GM23338 (cell line): ENCODE results near the gene MICALL2. TPM values are rescaled to one million over a fixed set of nuclear protein-coding genes. Genes with fewer than 3 reads are reported as not detected.
"Not testable (repeated sequence)": the region's sequence is repeated elsewhere in the genome, so short reads cannot be mapped to it uniquely, and the experiment has no call there.

ENCODE experiments used
- ATAC-seq: fragments of 200-7000 bp; cut with Tn5 transposase; 3 replicates; pipeline ENCODE4 v1.9.1; 2020
- DNase-seq: peaks from one replicate; pipeline ENCODE4 v3.0.0-alpha.2; 2015; ENCODE audit warnings: low spot score
- H2AFZ ChIP-seq: fragments of 200-600 bp; sonication (generic); 2 replicates; pipeline ENCODE4 v1.8.0; 2016; ENCODE audit warnings: antibody characterized with exemption, mild to moderate bottlenecking, moderate library complexity
- H3F3A ChIP-seq: fragments of 200-600 bp; sonication (generic); replicated peaks from 2 replicates; pipeline ENCODE4 v1.8.0; 2017; ENCODE audit warnings: antibody characterized with exemption, mixed run types, low read depth
- H3K27ac ChIP-seq: fragments of 200-600 bp; sonication (generic); 2 replicates; pipeline ENCODE4 v1.6.1; 2016; ENCODE audit warnings: low read depth
- H3K27me3 ChIP-seq: fragments of 200-600 bp; sonication (generic); 2 replicates; pipeline ENCODE4 v1.8.0; 2016; ENCODE audit warnings: mild to moderate bottlenecking, mixed run types, moderate library complexity; ENCODE audit not compliant: insufficient read depth
- H3K36me3 ChIP-seq: fragments of 200-600 bp; sonication (generic); 2 replicates; pipeline ENCODE4 v1.8.0; 2016; ENCODE audit warnings: mild to moderate bottlenecking; ENCODE audit not compliant: insufficient read depth
- H3K4me1 ChIP-seq: fragments of 200-600 bp; sonication (generic); 2 replicates; pipeline ENCODE4 v1.8.0; 2016; ENCODE audit warnings: mild to moderate bottlenecking, moderate library complexity; ENCODE audit not compliant: insufficient read depth
- H3K4me2 ChIP-seq: fragments of 200-600 bp; sonication (generic); 2 replicates; pipeline ENCODE4 v1.7.1; 2017; ENCODE audit warnings: mixed run types
- H3K4me3 ChIP-seq: fragments of 200-600 bp; sonication (generic); 2 replicates; pipeline ENCODE4 v1.6.1; 2016; ENCODE audit warnings: mixed run types
- H3K79me2 ChIP-seq: fragments of 200-600 bp; sonication (generic); replicated peaks from 2 replicates; pipeline ENCODE4 v1.8.0; 2017; ENCODE audit warnings: mild to moderate bottlenecking; ENCODE audit not compliant: insufficient read depth
- H3K9me2 ChIP-seq: fragments of 200-600 bp; sonication (generic); 2 replicates; pipeline ENCODE4 v1.8.0; 2017; ENCODE audit not compliant: insufficient read depth
- H4K20me1 ChIP-seq: fragments of 200-600 bp; sonication (generic); replicated peaks from 2 replicates; pipeline ENCODE4 v1.8.0; 2017; ENCODE audit warnings: mild to moderate bottlenecking; ENCODE audit not compliant: insufficient read depth
- H3K27ac Mint-ChIP-seq: 2 replicates; pipeline ENCODE4 v1.8.0; 2020; ENCODE audit warnings: inconsistent platforms, mild to moderate bottlenecking, moderate library complexity, mixed read lengths
- H3K27me3 Mint-ChIP-seq: 3 replicates; pipeline ENCODE4 v1.8.0; 2022; ENCODE audit warnings: low read depth, mild to moderate bottlenecking, moderate library complexity, mixed read lengths, inconsistent platforms; ENCODE audit not compliant: insufficient read depth, poor library complexity
- H3K36me3 Mint-ChIP-seq: 3 replicates; pipeline ENCODE4 v1.8.0; 2021; ENCODE audit warnings: low read depth, mild to moderate bottlenecking, inconsistent platforms, moderate library complexity, mixed read lengths
- H3K4me1 Mint-ChIP-seq: 3 replicates; pipeline ENCODE4 v1.8.0; 2020; ENCODE audit warnings: mild to moderate bottlenecking, inconsistent platforms, mixed read lengths
- H3K4me3 Mint-ChIP-seq: 3 replicates; pipeline ENCODE4 v1.8.0; 2021; ENCODE audit warnings: moderate library complexity, mild to moderate bottlenecking, inconsistent platforms, mixed read lengths
- H3K9me3 Mint-ChIP-seq: 3 replicates; pipeline ENCODE4 v1.8.0; 2020; ENCODE audit warnings: moderate library complexity, mild to moderate bottlenecking, inconsistent platforms, mixed read lengths
- CTCF ChIP-seq, 2 experiments: fragments of 200-600 bp in 1 of 2; sonication (generic) in 1 of 2; conservative IDR thresholded peaks; 2 replicates each; pipeline versions ENCODE4 v1.5.1 to v1.6.1; 2016 to 2017; ENCODE audit warnings: antibody characterized with exemption in 2 of 2, low read depth in 2 of 2, mild to moderate bottlenecking in 2 of 2, moderate library complexity in 1 of 2
- NANOG ChIP-seq: IDR thresholded peaks from 2 replicates; pipeline ENCODE4 v1.6.1; 2016; ENCODE audit warnings: antibody characterized with exemption, borderline replicate concordance
- REST ChIP-seq: IDR thresholded peaks from one replicate; pipeline ENCODE4 v1.6.1; 2018; ENCODE audit warnings: antibody characterized with exemption; ENCODE audit not compliant: unreplicated experiment
- STAT1 ChIP-seq: IDR thresholded peaks from one replicate; pipeline ENCODE4 v1.6.1; 2016; ENCODE audit warnings: antibody characterized with exemption; ENCODE audit not compliant: unreplicated experiment
- ZNF114 ChIP-seq: fragments of 250-450 bp; sonication (Bioruptor Pico); IDR thresholded peaks from 2 replicates; pipeline ENCODE4 v1.5.0; 2020; ENCODE audit warnings: mild to moderate bottlenecking, moderate library complexity
- ZNF331 ChIP-seq: fragments of 250-450 bp; sonication (Bioruptor Pico); IDR thresholded peaks from 2 replicates; pipeline ENCODE4 v1.5.0; 2020; ENCODE audit warnings: low read depth, mild to moderate bottlenecking, moderate library complexity
- polyA plus RNA-seq: library from polyadenylated mRNA; unstranded; fragments of >200 nt; fragmentation: Nextera tagmentation; extraction: Ambion mirVana; gene quantifications from 2 replicates; pipeline ENCODE4 v1.2.1, GENCODE V29; 2016
- total RNA-seq: library from RNA; depleted of rRNA; stranded (reverse); fragments of >200 nt; shearing (Covaris generic); gene quantifications from 2 replicates; pipeline ENCODE4 v1.2.3, GENCODE V29; 2014

MICALL2 gene
- total and polyA plus RNA-seq, 2 experiments from 2014 or later: 7.0 to 13.0 TPM

DNA sequence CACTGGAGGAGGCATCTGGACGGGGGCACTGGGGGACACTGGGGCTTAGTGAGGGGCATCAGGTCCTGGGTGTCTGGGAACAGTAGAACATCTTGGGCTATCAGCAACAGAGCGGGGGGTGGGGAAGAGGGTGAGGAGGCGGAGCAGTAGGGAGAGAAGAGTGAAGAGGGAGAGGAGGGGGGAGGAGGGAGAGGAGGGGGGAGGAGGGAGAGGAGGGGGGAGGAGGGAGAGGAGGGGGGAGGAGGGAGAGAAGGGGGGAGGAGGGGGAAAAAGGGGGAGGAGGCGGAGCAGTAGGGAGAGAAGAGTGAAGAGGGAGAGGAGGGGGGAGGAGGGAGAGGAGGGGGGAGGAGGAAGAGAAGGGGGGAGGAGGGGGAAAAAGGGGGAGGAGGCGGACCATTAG is 13.2 kb downstream of the MICALL2 start:
- H3K27me3 Mint-ChIP-seq, H3F3A ChIP-seq, H3K4me1 ChIP-seq, H2AFZ ChIP-seq, H3K9me3 Mint-ChIP-seq, H3K4me2 ChIP-seq, H3K36me3 ChIP-seq, H3K4me1 Mint-ChIP-seq, H3K27ac Mint-ChIP-seq, H3K4me3 ChIP-seq, H3K36me3 Mint-ChIP-seq, DNase-seq, H3K27ac ChIP-seq, H3K79me2 ChIP-seq, H3K27me3 ChIP-seq, H3K4me3 Mint-ChIP-seq, H4K20me1 ChIP-seq, ATAC-seq, H3K9me2 ChIP-seq: not testable (repeated sequence)

- no peaks in the 10 kb centered on the region for H3K9me2 ChIP-seq
- H4K20me1 ChIP-seq: no peaks in the 10 kb centered on the region
- Mint-ChIP-seq H3K4me3 (no peak overlapping the region), H3K9me3 (no peaks in the 10 kb centered on the region; the same call in 1 of the 3 replicates), H3K4me1 (peaks cover 2% of the 10 kb centered on the region; the same call in 1 of the 3 replicates), H3K27ac (no peak overlapping the region), H3K27me3 (peaks cover 4% of the 10 kb centered on the region), H3K36me3 (no peaks in the 10 kb centered on the region)
- no peaks in the 10 kb centered on the region for H3K4me1 ChIP-seq
- ATAC-seq (no peak), DNase-seq (no peak)
- TF ChIP-seq CTCF (conservative IDR thresholded peaks at IDR 0.05; ENCODE audit: low read depth in 2 of 2) (no peak), ZNF114 (CRISPR knock-in tag) (no peak), NANOG (no peak), REST (no peak), ZNF331 (CRISPR knock-in tag) (no peak), STAT1 (no peak)
- no peak overlapping the region for H2AFZ ChIP-seq
- no peaks in the 10 kb centered on the region for H3K27me3 ChIP-seq
- no peak overlapping the region for H3K4me3 ChIP-seq
- H3K4me2 ChIP-seq: no peak overlapping the region
- H3K79me2 ChIP-seq: no peaks in the 10 kb centered on the region
- H3F3A ChIP-seq: no peaks in the 10 kb centered on the region
- H3K36me3 ChIP-seq: no peaks in the 10 kb centered on the region
- no peak overlapping the region for H3K27ac ChIP-seq
Observed at GRCh38 chr7:1445341-1445740, 13.9 kb downstream of the MICALL2 start.
